ENCODE measurements around the gene REEP3. TPM values are rescaled to one million over a fixed set of nuclear protein-coding genes. Genes with fewer than 3 reads are reported as not detected.
"Not testable (repeated sequence)": the region's sequence is repeated elsewhere in the genome, so short reads cannot be mapped to it uniquely, and the experiment has no call there.

Gene REEP3
- total RNA-seq, 1 donor from 2014 or later: 17.7 TPM

DNA sequence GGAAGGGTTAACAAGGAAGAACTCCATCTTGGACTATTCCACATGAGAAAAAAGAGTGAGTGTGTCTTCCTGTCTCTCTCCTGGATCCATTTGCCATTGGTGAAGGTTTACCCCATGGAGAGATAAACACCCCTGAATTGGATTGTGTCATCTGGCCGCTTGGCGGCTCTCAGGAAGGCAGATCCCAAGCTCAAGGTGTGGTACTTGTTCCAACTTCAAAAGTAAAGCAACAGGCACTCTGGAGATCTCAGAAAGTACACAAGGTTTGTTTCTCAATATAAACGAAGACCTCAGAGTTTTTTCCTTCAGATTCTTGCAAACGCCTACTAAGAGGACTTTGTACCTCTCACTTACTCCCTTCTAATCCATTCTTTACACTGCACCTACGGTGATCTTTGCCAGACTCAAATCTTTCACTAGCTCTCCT, 116.7 kb downstream of the REEP3 start:
- DNase-seq (ENCODE audit: missing footprints) (no peak), ATAC-seq (no peak)
- intact Hi-C loops (cut with DNase I): no loop called here

DNA sequence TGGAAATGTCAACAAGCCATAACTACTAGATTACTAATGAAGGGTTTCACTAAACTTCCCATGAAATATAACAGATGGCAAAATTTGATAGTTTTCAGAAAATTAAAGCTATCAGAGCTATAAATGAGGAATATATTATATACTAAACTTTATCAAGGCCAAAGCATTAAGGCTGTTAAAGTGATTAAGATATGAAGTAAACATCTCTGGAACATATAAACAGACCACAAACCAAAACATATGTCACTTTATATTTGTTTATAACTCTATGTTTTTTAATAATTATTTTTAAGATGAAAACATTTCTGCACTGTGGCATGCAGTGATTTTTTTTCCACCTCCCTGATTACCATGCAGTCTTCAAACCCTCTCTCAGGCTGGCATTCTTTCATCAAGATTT, 120.2 kb downstream of the REEP3 start:
- intact Hi-C loops (cut with DNase I): no loop called here
- no peak for ATAC-seq
- no peak for DNase-seq (ENCODE audit: missing footprints)

DNA sequence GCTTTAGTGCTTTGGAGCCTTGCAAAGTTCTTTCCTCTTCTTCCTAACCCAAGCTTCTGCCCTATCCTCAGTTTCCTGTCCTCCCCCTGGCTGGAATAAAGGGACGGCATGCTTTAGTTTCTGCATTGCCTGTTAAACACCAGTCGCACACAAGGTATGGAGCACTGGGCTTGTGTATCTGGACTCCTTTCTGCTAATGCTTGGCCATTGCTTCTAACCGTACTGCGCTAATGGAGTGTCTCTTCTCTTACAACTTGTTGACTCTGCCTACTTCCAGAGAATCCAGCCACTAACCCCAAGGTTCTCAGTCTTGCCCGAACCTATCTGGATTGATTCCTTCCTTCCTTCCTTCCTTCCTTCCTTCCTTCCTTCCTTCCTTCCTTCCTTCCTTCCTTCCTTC, 120.6 kb downstream of the REEP3 start:
- ATAC-seq (no peak), DNase-seq (ENCODE audit: missing footprints) (no peak)
- intact Hi-C loops (cut with DNase I): no loop called here

DNA sequence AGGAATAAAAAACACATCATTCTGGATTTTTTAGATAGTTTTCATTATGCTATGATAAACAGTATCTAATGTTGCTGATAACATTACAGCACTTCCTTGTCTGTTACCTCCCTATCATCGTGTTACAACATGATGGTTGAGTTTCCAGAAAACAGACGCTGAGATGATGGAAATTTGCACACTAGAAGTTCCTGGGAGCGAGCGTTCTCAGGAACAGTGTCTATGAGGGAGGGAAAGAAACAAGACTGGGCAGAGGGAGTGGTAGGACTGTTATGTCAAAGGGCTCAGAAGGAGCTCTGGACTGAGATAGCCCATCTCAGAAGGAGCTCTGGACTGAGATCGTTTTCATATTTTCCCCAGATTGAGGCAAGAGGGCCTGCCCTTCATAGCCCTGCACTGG, 121.6 kb downstream of the REEP3 start:
- no peak for DNase-seq (ENCODE audit: missing footprints)
- no peak for ATAC-seq
- intact Hi-C loops (cut with DNase I): no loop called here

DNA sequence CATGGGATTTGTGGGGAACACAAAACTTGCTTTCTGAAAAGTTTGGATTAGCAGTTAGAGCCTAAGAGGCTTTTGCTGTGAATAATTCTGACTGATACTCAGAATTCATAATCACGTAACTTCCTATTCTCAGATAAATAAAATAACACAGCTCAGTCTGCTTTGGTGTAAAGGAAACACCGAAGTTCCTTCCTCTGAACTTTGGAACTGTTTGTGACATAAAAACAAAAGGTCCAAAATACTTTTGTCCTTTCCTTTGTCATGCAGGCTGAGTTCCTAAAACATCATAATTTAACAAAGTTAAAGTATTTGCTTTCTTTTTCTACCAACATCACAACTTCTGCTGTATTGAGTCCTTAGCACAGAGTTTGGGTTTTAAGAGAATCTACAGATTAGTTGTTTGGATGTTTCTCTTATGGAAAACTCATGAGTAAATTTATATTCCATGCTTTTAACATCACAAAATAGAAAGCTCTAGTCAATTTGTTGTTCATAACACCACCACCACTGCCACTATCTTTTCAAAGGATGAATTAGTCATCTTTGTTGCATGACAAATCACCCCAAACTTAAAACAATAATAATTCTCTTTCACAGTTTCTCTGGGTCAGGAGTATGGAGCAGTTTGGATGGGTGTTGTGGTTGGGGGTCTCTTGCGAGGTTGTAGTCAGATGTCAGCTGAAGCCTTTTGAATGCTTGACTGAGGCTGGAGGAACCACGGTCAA, 123.4 kb downstream of the REEP3 start:
- intact Hi-C loops (cut with DNase I): loop anchor here (1.0 kb wide), 1 partner anchor 26 kb away; no protein-coding TSS in a partner anchor
- ATAC-seq: no peak
- no peak for DNase-seq (ENCODE audit: missing footprints)

DNA sequence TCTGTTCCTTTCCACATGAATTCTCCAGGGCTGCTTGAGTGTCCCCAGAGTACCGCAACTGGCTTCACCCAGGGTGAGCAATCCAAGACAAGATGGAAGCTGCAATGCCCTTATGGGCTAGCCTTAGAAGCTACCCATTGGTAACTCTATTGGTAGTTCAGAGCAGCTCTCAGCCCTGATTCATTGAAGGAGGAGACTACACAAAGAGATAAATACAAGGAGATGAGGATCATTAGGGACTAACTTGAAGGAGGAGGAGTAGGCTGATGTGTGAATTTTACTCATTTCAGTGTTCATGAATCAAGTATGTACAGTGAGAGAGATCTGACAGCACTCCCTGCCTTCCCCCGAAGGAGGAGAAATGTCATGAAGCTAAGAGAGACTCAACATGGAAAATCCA, 124.0 kb downstream of the REEP3 start:
- ATAC-seq (no peak), DNase-seq (ENCODE audit: missing footprints) (no peak)
- intact Hi-C loops (cut with DNase I): no loop called here

DNA sequence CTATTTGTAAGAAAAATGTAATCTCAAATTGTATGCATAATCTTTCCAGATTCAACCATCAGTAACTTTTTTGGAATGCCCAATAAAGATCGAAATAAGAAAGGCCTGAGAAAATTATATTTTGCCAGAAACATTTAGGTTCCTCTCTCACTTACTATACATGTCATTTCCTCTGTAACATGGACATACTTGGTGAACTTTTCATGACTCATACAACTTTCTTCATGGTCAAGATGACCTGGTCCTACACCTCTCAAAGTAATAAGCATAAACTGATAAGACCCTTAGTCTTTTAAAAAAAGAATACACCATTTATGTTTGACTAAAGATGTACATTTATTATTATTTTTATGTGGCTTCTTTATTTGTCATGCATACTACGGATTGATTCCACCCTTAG, 125.3 kb downstream of the REEP3 start:
- no peak for ATAC-seq
- DNase-seq (ENCODE audit: missing footprints): no peak
- intact Hi-C loops (cut with DNase I): no loop called here

DNA sequence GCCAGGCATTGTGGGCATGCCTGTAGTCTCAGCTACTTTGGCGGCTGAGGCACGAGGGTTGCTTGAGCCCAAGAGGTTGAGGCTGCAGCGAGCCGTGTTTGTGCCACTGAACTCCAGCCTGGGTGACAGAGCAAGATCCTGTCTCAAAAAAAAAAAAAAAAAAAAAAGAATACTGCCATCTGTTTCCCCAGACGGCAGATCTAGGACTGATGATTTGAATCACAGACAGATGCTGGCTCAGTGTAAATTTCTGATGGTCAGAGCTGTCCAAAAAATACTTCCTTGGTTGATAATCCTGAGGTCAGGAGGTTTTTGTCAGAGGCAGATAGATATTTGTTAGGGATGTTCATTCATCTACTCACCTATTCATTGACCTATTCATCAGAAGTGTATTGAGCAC, 130.7 kb downstream of the REEP3 start:
- ATAC-seq (no peak), DNase-seq (ENCODE audit: missing footprints) (no peak)
- intact Hi-C loops (cut with DNase I): no loop called here

DNA sequence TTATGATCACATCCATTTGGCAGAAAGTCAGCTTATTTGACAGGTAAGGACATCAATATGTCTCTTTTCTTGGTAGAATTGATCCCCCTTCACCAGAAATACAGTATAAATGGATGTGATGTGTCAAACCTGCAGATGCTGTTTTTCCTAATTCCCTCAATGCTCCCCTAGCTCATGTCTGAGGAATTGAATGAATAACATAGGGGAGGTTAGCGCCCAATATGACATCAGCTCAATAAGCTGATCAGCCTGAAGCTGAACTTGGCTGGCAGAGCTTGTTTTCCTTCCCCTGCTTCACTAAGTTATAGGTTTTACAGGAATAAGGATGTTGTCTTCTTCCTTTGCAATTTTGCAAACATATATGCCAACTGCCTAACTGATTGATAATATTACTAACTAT, 132.5 kb downstream of the REEP3 start:
- intact Hi-C loops (cut with DNase I): no loop called here
- no peak for DNase-seq (ENCODE audit: missing footprints)
- ATAC-seq: no peak

DNA sequence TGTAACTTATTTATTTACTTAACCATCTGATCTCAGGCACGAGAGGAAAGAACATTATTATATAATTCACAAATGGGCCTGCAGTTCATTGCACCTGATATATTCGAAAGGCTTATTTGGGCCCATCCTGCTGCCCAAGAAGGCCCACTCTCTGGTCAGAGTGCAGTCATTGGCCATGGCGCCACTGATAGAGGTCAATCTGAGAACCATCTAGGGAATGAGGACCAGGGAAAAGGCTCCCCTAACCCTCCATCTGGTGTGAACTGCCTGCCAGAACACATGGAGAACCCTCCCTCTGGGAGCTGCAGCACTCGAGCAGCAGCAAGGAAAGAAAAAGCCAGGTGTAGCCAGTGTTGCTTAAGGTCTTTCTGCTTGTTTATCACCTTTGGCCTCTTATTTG, 136.6 kb downstream of the REEP3 start:
- DNase-seq (ENCODE audit: missing footprints) (no peak), ATAC-seq (no peak)
- intact Hi-C loops (cut with DNase I): no loop called here

DNA sequence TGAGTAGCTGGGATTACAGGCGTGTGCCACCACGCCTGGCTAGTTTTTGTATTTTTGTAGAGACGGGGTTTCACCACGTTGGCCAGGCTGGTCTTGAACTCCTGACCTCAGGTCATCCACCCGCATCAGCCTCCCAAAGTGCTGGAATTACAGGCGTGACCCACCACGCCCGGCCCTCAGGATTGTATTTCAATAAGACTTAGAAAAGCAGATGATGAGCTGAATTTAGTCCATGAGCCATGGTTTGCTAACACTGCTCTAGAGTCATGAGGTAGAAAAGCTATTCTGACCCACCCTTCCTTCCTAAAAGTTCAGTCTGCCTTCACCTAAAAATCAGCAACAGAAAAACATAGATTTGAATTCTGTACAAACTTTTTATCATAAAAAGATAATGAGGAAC, 139.7 kb downstream of the REEP3 start:
- ATAC-seq: not testable (repeated sequence)

DNA sequence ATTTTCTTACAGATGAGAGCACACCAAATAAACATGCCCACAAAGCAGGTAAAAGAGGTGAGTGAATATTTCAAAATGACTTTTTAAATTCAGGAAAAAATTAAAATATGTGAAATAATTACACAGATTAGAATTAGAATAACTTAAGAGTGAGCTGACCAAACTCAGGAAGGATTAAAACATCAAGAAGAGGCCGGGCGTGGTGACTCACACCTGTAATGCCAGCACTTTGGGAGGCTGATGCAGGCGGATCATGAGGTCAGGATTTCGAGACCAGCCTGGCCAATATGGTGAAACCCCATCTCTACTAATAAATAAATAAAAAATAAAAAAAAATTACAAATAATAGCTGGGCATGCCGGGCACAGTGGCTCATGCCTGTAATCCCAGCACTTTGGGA, 140.1 kb downstream of the REEP3 start:
- no peak for DNase-seq (ENCODE audit: missing footprints)
- intact Hi-C loops (cut with DNase I): no loop called here
- ATAC-seq: no peak

More for the DNA sequence above, 139.7 kb downstream of the REEP3 start:
- DNase-seq (ENCODE audit: missing footprints); intact Hi-C loops (cut with DNase I): not testable (repeated sequence)

DNA sequence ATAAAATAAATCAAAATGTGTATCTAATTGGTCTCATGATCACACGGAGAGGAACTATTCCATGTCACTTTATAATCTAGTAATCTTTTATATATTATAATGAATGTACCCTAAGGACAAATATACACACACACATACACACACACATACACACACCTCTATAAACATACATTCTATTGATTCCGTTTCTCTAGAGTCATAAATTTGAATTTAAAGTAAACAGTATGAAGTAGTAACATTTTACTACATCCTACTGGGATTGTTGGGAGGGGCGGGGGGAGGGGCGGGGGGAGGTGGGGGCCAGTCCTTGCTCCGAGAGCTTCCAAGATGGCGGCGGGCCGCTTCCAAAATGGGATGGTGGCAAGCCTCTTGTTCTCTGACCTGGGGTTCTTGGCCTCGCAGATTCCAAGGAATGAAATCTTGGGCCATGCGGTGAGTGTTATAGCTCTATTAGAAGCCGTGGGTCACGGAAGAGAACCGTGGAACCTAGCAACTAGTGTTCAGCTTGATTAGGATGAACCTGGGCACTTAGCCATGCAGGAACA, 143.2 kb downstream of the REEP3 start:
- intact Hi-C loops (cut with DNase I): no loop called here
- ATAC-seq (no peak), DNase-seq (ENCODE audit: missing footprints) (no peak)

DNA sequence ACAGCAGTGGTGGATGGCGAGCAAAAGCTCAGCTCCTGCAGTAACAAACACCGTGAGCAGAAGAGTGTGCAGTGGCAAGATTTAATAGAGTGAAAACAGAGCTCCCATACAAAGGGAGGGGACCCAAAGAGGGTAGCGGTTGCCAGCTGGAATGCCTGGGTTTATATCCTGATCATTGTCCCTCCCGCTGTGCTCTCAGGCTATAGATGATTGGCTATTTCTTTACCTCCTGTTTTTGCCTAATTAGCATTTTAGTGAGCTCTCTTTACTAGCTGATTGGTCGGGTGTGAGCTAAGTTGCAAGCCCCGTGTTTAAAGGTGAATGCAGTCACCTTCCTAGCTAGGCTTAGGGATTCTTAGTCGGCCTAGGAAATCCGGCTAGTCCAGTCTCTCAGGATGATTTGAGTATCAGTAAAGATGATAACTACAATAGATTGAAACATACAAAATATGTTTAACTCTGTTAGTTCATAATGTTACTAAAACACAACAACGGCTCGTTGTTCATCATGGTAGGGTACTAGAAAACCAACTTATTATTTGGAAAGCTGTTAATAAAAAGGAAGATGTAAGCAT, 143.9 kb downstream of the REEP3 start:
- ATAC-seq; intact Hi-C loops (cut with DNase I); DNase-seq (ENCODE audit: missing footprints): not testable (repeated sequence)

DNA sequence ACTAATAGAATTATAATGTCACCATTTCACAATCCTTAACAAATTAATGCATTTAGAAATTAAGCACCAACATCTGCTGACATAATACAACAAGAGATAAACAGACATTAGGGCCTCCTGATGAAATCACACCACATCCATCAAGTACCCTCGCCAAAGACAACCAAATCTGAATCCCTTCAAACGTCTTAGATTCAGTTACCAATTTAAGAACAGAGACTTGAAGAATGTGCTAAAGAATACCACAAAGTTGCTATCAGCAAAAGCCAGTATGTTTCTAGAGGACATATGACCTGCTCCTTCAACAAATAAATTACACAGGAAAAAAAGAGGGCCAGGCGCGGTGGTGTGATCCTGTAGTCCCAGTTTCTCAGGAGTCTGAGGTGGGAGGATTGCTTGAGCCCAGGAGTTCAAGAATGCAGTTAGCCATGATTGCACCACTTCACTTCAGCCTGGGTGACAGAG, 144.5 kb downstream of the REEP3 start:
- no peak for ATAC-seq
- intact Hi-C loops (cut with DNase I): no loop called here
- no peak for DNase-seq (ENCODE audit: missing footprints)

DNA sequence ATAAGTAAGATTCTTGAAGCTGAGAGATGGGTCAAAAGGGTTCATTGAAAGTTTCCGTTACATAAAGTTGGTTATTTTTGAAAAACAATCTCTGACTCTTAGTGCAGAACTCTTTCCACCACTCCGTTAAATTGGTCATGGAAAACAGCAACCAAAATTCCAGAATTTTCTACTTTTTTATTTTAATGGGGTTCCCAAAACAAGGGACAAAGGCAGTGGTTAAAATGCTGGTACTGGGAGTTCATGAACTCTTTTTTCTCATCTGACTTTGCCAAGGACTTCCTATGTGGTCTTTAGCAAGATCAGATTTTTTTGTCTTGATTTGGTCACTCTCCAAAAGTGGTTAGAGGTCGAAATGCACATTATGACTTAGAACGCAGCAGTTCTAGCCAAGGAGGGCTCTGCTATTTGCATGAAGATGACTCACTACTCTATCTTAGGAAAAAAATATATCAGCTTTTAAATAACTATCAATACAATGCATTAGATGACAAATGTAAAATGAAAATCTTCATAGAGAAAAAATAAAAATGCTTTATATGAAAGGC, 145.7 kb downstream of the REEP3 start:
- DNase-seq (ENCODE audit: missing footprints): no peak
- intact Hi-C loops (cut with DNase I): no loop called here
- ATAC-seq: no peak

DNA sequence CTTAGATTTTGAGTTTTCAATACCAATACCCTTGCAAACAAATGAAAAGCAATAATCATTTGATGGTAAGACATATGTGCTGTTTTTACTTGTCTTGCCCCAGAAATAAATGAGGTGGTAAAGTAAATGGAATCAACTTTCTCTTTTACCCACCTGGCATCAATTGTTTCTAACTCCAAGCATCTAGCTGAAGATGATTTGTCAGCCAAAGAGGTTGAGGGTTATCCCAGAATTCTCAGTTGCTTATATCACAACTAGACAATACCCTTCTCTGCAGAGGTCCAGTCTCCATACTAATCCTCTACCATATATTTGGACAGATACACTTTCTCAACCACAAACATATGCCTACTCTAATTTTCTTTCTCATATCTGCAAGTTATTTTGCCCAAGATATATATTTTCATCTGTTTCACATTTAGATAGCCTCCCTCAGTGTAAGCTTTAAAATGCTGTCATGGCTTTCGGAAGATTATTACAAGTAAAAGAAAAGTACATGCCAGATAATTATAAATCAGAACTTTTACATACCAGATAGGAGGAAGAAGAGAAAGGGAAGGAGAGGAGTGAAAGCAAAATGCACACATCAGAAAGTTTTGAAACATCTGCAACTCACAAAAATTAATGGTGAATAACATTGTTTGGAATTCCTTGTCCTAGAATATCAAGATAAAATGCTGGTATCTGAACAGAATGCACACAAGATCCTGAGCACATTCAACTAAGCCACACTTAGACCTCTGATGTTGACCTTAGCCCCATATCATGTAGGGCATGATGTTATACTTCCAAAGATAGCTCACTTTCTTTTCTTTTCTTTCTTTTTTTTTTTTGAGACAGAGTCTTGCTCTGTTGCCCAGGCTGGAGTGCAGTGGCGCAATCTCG, 146.6 kb downstream of the REEP3 start:
- intact Hi-C loops (cut with DNase I): no loop called here

DNA sequence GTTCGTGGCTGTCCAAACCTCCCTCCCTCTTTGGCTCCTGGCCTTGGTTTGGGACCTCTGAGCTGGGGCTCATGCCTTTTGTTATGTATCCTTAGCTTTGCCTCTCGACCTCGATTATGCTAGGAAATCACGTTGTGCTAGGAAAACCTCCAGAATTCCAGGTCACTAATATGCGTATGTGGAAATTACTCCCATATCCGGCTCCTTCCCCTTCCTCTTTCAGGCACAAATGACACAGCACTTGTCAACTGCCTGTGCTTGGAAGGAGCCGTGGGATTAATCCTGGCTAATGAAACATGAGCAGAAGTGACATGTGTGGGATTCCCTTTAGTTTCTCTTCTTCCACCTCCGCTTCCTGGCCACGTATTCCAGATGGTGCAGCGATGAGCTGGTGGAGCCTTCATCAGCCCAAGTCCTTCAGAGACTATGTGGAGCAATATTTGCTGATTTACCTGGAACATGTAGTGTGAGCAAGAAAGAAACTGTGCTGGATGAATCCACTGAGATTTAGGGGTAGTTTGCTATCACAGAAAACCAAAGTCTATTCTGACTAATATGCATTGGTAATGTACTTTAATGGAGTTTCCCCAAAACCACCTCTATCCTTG, 149.2 kb downstream of the REEP3 start:
- peak; percentile 65 for ATAC-seq
- DNase-seq (ENCODE audit: missing footprints): no peak
- intact Hi-C loops (cut with DNase I): loop anchor here (1.0 to 2.0 kb wide), 3 partner anchors 26 to 40 kb away; no protein-coding TSS in a partner anchor

More for the DNA sequence above, 146.6 kb downstream of the REEP3 start:
- DNase-seq (ENCODE audit: missing footprints) (no peak), ATAC-seq (no peak)

Measured in Right ventricle myocardium inferior (tissue), 1 donor.